Left lobe of liver (tissue), 2 donors: ENCODE measurements around the gene SEC63. TPM values are rescaled to one million over a fixed set of nuclear protein-coding genes. Genes with fewer than 3 reads are reported as not detected.
"Not testable (repeated sequence)": the region's sequence is repeated elsewhere in the genome, so short reads cannot be mapped to it uniquely, and the experiment has no call there.

Source experiments
- ATAC-seq: fragments of 200-7000 bp; cut with Tn5 transposase; one replicate; pipeline ENCODE4 v1.9.1; 2020; ENCODE audit warnings: mild to moderate bottlenecking, moderate library complexity
- DNase-seq: peaks from one replicate; pipeline ENCODE4 v3.0.0-alpha.2; 2020; ENCODE audit warnings: low spot score
- total RNA-seq: library from RNA; stranded (reverse); gene quantifications from one replicate; pipeline ENCODE4 v1.2.1, GENCODE V29; 2021
- donor health status: DM: no; HTN: no; CAD: no; lungs with moderate emphysema.
- donor health status: DM: no; HTN: yes; CAD: no.

The SEC63 gene
- total RNA-seq, 1 donor from 2014 or later = 77.3 TPM

- peak; percentile 43 for ATAC-seq
- no peak for DNase-seq
These were observed 90.7 kb downstream of the SEC63 start for GRCh38 chr6:107867302-107867615.

DNA sequence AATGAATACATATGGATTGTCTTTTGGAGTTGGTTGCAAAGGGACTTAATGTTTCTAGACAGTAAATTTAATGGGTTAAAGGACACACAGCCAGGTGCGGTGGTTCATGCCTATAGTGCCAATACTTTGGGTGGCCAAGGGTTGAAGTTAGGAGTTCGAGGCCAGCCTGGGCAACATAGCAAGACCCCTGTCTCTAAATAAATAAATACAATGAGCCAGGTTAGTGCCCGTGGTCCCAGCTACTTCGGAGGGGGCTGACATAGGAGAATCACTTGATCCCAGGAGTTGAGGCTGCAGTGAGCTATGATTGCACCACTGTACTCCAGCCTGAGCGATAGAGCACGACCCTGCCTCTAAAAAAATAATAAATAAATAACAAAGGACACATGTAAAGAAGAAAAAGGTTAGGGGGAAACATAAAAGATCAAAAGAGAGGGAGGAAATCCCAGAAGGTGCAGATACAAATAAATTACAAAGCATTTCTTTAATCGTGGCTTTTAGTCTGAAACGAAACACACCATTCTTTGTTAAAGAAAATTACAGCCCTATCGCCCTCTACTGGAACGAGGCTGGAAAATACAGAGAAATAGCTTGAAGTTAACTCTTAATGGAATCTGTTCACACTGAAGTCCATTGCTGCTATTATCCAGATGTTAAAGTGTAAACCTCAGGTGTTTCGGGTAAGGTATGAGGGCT is 91.3 kb downstream of the SEC63 start:
- DNase-seq (no peak), ATAC-seq (peak; percentile 73)

- no peak for ATAC-seq
These were observed 93.5 kb downstream of the SEC63 start for GRCh38 chr6:107864226-107865127.

DNA sequence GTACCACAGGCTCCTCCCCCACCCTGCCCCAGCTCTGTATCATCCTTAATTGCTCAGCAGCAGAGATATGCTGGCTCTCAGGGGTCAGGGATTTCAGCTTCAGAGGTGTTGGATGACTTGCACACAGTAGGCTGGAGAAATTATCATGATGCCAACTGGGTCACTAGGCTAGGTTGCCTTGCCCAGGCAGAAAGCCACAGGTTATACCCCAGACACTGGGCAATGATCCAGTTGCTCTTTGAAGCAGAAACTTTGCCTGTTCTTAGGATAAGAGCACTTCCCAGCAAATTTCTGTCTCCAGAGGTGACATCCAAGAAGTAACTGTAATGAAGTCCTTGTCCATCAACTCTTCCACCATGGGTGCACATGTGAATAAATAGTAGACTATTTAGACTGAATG is 95.6 kb downstream of the SEC63 start:
- ATAC-seq = peak; percentile 82
- no peak for DNase-seq

More at GRCh38 chr6:107864226-107865127, 93.5 kb downstream of the SEC63 start:
- no peak for DNase-seq

GRCh38 chr6:107860963-107861362 is 97.0 kb downstream of the SEC63 start:
- DNase-seq, ATAC-seq: not testable (repeated sequence)

DNA sequence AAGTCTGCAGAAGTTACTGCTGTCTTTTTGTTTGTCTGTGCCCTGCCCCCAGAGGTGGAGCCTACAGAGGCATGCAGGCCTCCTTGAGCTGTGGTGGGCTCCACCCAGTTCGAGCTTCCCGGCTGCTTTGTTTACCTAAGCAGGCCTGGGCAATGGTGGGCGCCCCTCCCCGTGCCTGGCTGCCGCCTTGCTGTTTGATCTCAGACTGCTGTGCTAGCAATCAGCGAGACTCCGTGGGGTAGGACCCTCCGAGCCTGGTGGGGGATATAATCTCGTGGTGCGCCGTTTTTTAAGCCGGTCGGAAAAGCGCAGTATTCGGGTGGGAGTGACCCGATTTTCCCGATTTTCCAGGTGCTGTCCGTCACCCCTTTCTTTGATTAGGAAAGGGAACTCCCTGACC is 97.9 kb downstream of the SEC63 start:
- DNase-seq, ATAC-seq: not testable (repeated sequence)

DNA sequence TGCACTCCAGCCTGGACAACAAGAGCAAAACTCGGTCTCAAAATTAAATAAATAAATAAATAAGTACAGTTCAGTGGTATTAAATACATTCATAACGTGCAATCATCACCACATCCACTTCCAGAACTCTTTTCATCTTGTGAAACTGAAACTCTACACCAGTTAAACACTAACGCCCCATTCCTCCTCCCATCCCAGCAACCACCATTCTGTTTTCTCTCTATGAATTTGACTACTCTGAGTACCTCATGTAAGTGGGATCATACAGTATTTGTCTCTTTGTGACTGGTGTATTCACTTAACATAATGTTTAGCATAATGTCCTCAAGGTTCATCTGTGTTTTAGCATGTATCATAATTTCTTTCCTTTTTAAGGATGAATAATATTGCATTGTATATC is 104.8 kb downstream of the SEC63 start:
- no peak for DNase-seq
- ATAC-seq = no peak

- no peak for ATAC-seq
- DNase-seq = no peak
These were observed 108.7 kb downstream of the SEC63 start for GRCh38 chr6:107849325-107849724.

GRCh38 chr6:107847844-107848802 is 109.9 kb downstream of the SEC63 start:
- ATAC-seq (peak; percentile 100), DNase-seq (peak; percentile 91)

GRCh38 chr6:107846262-107846795 is 111.7 kb downstream of the SEC63 start:
- ATAC-seq (no peak), DNase-seq (no peak)

DNA sequence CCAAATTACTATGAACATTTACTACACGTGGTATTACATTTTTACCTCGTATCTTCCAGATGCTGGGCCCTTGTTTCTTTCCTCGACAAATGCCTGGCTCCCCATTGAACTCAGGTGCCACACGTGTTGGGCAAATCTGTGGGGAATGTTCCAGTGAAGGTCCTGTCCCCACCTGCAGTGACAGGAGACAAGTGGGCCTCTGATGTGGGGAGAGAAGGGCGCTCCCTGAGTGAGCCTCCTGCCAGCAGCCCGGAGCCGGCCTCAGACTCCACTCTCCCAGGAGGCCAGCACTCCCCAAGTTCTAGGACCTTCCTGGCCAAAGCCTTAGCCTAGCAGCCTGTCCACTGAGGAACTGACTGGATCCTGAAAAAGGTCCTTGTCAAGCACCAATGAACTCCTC is 112.2 kb downstream of the SEC63 start:
- DNase-seq (no peak), ATAC-seq (no peak)

- DNase-seq = no peak
These were observed 114.6 kb downstream of the SEC63 start for GRCh38 chr6:107843400-107843799.

DNA sequence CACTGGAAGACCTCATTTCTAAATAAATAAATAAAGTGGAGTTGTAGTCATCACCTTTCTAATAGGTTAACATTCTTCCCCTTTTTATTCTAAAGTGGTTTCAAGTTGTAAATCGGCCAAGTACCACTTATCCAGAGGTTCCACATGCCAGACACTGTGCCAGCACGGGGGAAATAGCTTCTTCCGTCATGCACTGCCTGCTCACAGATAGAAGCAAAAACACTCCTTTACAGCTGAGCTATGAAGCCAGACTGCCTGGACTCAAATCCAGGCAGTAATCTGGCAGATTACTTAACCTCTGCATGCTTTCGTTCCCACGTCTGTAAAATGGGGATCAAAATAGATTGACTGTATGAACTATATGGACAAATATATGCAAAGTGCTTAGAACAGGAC is 116.7 kb downstream of the SEC63 start:
- DNase-seq (no peak), ATAC-seq (no peak)

More at GRCh38 chr6:107843400-107843799, 114.6 kb downstream of the SEC63 start:
- no peak for ATAC-seq

DNA sequence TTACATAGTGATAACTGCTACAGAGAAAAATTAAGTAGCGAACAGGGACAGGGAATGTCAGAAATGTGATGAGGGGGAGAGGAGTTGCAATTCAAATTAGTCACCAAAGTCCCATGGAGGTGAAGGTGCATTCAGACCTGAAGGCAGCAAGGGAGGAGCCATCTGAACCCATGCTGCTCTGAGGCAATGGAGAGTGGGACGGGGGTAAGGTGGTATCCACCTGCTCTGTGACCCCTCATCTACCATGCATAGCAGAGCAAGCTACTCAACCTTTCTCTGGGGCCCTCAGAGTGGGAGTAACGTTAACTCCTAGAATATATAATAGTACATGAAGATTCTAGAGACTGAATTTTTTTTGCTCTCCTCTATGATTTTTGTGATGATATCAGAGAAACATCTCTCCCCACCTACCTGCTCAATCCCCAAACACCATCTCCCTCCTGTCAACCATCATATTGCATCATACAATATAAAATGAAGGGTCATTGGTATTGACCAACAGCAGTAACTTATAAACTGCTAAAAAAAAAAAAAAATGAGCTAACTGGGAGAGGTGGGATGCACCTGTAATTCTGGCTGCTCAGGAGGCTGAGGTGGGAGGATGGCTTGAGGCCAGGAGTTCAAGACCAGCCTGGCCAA is 117.3 kb downstream of the SEC63 start:
- no peak for ATAC-seq
- DNase-seq = no peak

- ATAC-seq (no peak), DNase-seq (no peak)
These were observed 124.9 kb downstream of the SEC63 start for GRCh38 chr6:107833136-107833535.

DNA sequence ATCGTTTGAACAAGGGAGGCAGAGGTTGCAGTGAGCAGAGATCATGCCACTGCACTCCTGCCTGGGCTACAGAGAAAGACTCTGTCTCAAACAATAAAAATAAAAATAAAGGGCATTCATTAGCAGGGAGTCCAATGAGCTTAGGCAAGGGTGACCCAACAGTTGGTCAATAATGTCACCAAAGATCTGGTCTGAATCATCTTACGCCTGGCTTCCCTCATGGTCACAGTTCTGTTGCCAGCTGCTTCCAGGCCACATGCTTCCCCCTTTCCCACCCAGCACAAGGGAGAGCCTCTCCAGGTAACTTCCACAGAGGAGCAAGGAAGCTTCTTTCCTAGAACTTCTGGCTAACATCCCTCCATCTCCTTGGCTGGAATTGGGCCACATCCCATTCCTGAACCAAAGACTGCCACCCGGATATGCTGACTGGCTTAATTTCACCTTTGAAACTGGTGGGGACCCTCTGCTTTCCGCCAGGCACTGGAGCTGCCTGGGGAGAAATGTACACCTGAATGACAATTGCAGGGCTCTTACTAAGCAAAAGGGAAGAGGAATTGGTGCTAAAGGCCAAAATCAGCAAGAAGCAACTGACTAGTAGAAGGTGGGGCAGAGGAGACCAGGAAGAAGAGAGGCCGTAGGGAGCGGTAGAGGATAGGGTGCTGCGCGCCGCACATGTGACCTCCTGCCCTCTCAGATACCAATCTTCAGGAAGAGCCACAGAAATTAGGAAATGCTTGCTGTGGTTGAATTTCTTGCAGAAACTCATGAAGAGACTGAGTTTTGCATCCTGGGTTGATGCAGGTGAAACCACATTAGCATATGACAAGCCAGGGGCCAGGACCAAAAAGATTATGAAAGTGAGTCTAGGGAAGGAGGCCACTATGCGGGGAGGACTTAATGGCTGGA is 125.6 kb downstream of the SEC63 start:
- ATAC-seq = no peak
- DNase-seq = no peak

GRCh38 chr6:107830060-107830459 is 127.9 kb downstream of the SEC63 start:
- ATAC-seq = no peak
- no peak for DNase-seq

DNA sequence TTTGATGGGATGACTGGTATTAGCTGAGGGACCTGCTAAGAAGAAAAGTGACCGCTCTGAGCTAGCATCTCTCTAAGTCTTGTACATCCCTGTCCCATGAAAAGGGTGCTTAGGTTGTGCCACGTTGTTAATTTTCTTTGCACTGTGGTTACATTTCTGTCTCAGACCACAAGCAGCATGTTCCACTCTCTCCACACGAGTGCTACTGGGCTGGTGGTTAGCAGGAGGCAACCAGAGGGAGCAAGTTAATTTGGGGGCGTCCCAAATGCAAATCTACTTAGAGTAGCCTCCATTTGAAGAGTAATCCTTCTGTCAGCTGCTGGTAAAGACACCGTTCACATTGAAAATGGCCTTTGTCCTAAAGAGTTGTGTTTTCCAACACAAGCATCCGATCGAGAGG is 130.5 kb downstream of the SEC63 start:
- ATAC-seq = no peak

DNA sequence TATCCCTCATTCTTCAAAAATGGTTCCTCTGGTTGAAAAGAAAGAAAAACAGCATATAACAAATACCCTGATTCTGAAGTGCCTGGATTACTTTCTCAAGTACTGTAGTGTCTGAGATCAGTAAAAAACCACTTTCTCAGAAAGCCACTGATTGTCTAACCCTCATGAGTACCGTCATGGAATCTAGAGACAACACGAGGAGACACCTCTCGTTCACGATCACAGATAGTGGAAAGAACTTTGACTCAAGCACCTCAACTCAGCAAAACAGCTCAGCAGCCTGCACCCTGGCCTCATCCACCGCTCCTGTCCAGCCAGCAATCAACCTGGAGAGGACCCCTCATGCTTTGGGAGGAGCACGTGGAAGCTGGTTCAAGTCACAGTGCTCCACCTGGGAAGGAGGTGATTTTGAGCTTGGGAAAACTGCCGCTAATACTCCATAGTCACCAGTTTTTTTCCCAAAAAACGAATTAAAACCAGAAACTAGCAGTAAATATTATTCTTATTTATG is 134.9 kb downstream of the SEC63 start:
- peak; percentile 64 for DNase-seq
- peak; percentile 65 for ATAC-seq

More for the DNA sequence above, 130.5 kb downstream of the SEC63 start:
- DNase-seq = no peak
